SK-N-DZ (cell line): Measurements from ENCODE around the gene PGPEP1. TPM values are rescaled to one million over a fixed set of nuclear protein-coding genes. Genes with fewer than 3 reads are reported as not detected.

Experiments
- DNase-seq: peaks from one replicate; pipeline ENCODE4 v3.0.0-alpha.2; 2015; ENCODE audit warnings: low spot score
- polyA plus RNA-seq, 2 experiments: library from polyadenylated mRNA; depleted of rRNA; stranded (reverse); fragments of >200 nt; gene quantifications; 2 replicates each; pipeline ENCODE4 v1.2.3, GENCODE V29; 2014

Gene PGPEP1, protein sequence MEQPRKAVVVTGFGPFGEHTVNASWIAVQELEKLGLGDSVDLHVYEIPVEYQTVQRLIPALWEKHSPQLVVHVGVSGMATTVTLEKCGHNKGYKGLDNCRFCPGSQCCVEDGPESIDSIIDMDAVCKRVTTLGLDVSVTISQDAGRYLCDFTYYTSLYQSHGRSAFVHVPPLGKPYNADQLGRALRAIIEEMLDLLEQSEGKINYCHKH
- 0.05 and 0.13 TPM in 2 replicates for polyA plus RNA-seq (2014; cell fraction: cytosol; rRNA removed)
- not detected in 2 replicates for polyA plus RNA-seq (2014; cell fraction: nucleus; rRNA removed)

DNA sequence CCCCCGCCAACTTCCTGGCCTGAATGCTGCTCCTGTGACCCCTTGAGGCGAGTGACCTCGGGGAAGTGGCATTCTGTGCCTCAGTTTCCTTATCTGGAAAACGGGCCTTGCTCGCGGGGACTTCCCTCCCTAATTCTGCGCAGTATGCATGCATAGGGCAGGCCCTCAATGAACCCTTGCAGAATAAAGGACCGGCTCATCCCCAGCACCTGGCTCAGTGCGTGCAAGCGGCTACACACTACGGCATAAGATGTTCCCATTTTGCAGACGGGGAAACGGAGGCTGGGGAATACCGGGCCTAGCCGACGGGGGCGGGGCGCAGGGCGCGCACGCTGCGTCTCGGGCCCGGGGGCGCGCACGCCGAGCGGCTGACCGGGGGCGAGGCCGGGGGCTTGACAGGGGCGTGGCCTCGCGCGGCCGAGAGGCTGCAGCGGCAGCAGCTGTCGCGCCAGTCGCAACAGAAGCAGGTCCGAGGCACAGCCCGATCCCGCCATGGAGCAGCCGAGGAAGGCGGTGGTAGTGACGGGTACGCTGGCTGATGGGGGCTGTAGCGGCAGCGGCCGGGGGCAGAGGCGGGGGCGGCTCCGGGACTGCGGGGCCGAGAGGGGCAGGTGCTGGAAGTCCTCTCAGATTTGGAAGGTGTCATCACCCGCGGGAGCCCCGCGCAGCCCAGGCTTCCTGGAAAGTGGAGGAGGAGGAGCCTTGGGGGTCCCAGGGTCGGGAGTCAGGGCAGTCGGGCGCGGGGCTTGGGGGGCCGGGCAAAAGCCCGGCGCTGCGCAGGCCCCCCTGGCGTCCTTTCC lies at the start of gene PGPEP1:
Gene PGPEP1 (plus strand): TSS at position 409 of the 800 bp plus-strand sequence. CDS start 84 bp downstream, at position 493.
- DNase-seq: peak; percentile 43

GRCh38 chr19:18291019-18291524 lies 49.3 kb upstream of the PGPEP1 start:
- DNase-seq: no peak

GRCh38 chr19:18291590-18292461 lies 48.6 kb upstream of the PGPEP1 start:
- DNase-seq: peak; percentile 80

DNA sequence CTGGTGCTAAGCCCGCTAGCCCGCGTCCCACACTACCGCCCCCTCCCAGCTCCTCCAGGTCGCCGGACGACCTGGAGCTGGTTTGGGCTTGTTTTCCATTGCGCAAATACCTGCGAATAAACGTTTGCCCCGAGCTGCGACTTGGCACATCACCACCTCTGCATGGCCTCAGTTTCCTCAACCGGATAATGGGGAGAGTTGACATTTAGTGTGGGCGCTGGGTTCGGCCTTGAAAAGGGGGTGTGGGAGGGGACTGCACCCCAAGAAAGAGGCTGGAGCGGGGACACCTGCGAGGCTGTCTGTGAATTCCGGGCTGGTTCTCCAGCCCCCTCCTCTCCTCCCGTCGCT lies 48.0 kb upstream of the PGPEP1 start:
- peak; percentile 53 for DNase-seq

DNA sequence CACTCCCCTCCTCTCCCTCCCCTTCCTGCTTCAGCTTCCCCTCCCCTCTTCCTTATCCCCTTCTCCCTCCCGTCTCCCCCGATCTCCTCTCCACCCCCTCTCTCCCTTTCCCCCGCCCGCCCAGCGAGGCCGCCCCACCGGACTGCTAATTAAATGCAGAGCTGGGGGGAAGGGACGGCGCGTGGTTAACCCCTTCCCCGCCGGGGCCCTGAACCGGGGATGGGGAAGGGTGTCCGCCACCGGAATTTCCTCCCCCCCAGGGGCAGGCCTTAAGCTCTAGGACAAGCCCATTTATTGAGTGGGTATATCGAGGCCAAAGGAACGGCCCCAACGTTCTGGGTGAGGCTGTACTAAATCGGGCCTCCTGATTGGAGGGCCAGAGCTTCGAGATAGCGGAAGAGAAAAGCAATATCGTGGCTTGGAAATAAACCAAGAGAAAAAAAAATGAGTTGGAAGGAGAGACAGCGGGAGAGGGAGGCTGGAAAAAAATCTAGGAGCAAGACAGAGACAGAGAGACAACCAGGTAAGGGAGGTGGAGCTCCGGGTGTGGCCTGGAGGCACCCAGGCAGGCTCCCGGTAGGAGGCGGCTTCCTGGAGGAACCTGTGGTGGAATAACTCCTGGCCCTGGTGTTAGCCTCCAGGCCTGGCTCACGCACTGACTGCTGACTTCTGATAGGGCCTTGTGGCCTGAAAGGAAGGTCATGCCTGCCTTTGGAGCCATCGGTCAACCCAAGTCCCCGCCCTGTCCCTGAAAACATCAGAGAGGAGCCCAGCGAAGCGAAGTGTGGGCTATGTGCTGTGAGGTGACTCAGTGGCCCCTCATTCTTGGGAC lies 47.4 kb upstream of the PGPEP1 start:
- peak; percentile 86 for DNase-seq

GRCh38 chr19:18293642-18294466 lies 46.5 kb upstream of the PGPEP1 start:
- DNase-seq: peak; percentile 37

- DNase-seq: peak; percentile 61
Measured at GRCh38 chr19:18294467-18294864, 45.9 kb upstream of the PGPEP1 start.

- DNase-seq: no peak
Measured at GRCh38 chr19:18295034-18295451, 45.4 kb upstream of the PGPEP1 start.

GRCh38 chr19:18297308-18297707 lies 43.1 kb upstream of the PGPEP1 start:
- DNase-seq: peak; percentile 42

GRCh38 chr19:18298601-18299000 lies 41.8 kb upstream of the PGPEP1 start:
- DNase-seq: no peak

DNA sequence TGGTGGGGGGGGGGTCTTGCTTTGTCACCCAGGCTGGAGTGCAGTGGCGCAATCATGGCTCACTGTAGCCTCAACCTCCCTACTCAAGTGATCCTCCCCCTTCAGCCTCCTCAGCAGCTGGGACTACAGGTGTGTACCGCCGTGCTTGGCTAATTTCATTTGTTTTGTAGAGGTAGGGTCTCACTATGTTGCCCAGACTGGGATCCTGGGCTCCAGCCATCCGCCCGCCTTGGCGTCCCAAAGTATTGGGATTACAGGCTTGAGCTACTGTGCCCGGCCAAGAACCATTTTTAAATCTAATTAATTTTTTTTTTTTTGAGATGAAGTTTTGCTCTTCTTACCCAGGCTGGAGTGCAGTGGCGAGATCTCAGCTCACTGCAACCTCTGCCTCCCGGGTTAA lies 40.7 kb upstream of the PGPEP1 start:
- DNase-seq: no peak

DNA sequence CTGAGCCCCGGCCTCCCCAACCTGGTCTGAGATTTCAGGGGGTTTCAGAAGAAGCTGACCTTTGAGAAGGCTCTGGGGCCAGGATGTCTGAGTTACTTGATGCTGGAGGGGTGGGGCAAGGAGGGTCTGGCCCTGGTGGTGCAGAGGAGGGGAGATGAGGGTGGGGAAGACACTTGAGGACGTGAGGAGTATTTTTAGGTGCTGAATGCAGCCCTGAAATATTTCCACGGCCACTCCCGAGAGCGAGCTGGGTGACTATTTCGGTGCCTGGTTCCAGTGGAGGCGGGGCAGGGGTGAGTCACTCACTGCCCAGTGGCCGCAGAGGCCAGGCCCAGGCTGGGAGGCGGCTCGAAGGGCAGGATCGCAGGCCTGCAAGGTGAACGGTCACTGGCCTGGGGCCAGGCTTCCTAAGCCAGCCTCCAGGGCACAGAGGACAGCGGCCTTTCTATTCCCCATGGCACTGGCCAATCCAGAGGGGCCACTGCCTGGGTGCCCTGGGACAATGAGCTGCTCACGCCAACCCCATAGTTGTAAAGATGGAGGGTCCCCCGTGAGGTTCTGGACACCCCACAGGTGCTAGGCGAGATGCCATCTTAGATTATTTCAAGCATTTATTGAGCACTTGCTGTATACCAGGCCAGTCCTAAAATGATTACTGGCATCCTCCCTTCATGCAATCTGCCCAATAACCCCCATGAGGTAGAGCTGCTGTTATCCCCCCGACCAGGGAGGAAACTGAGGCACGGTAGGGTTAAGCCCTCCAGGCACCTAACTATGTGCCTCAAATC lies 39.3 kb upstream of the PGPEP1 start:
- DNase-seq: no peak

DNA sequence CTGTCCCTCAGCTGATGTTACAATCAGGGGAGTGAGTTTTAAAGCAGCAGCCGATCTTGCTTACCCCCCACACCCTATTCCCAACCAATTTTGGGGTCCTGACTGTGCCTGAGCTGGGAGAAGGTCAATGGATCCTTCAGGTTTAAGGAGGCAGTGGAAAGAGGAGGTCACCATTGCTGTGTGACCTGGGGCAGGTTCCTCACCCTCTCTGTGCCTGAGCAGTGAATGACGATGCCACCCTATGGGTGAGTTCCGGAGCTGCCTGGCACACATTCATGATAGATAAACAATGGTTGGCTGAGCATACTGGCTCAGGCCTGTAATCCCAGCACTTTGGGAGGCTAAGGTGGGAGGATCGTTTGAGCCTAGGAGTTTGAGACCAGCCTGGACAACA lies 38.7 kb upstream of the PGPEP1 start:
- no peak for DNase-seq

- no peak for DNase-seq
Measured at GRCh38 chr19:18304208-18304457, 36.3 kb upstream of the PGPEP1 start.

GRCh38 chr19:18304458-18305310 lies 35.7 kb upstream of the PGPEP1 start:
- DNase-seq: peak; percentile 72

GRCh38 chr19:18306209-18306887 lies 34.0 kb upstream of the PGPEP1 start:
- no peak for DNase-seq

GRCh38 chr19:18306888-18307260 lies 33.5 kb upstream of the PGPEP1 start:
- no peak for DNase-seq

- no peak for DNase-seq
Measured at GRCh38 chr19:18307271-18307681, 33.1 kb upstream of the PGPEP1 start.
